PFSK-1 (cell line): ENCODE data around the gene PRKAR1B.

Source experiments
- FOXP2 ChIP-seq: optimal IDR thresholded peaks from 2 replicates; pipeline ENCODE3; 2011; ENCODE audit warnings: borderline replicate concordance, control low read depth, inconsistent platforms; ENCODE audit not compliant: insufficient read depth; ENCODE audit errors: extremely low read length, extremely low read depth
- POLR2AphosphoS5 ChIP-seq: IDR thresholded peaks from 2 replicates; pipeline ENCODE4 v1.6.1; 2012; ENCODE audit warnings: low read depth, mild to moderate bottlenecking, control low read depth, low read length, moderate library complexity
- REST ChIP-seq, 2 experiments: IDR thresholded peaks; 2 replicates each; pipeline versions ENCODE4 v1.6.1 to v1.8.0; 2011 to 2012; ENCODE audit warnings: low read depth in 2 of 2, low read length in 2 of 2, control low read depth in 1 of 2, inconsistent platforms in 1 of 2, mild to moderate bottlenecking in 1 of 2, moderate library complexity in 1 of 2; ENCODE audit not compliant: insufficient read depth in 1 of 2
- SIN3A ChIP-seq: IDR thresholded peaks from 2 replicates; pipeline ENCODE4 v1.6.1; 2012; ENCODE audit warnings: mild to moderate bottlenecking, low read length, moderate library complexity, borderline replicate concordance; ENCODE audit not compliant: insufficient read depth
- TAF1 ChIP-seq: IDR thresholded peaks from 2 replicates; pipeline ENCODE4 v1.6.1; 2012; ENCODE audit warnings: low read length, control low read depth, borderline replicate concordance; ENCODE audit not compliant: insufficient read depth

- no peak for TF ChIP-seq POLR2AphosphoS5
- TF ChIP-seq REST (IDR thresholded peaks at IDR 0.05; ENCODE audit: insufficient read depth in 1 of 2, low read depth in 2 of 2, low read length in 2 of 2) = no peak
- TF ChIP-seq TAF1 = no peak
- no peak for TF ChIP-seq SIN3A
- no peak for TF ChIP-seq FOXP2
These were observed 132.0 kb downstream of the PRKAR1B start for GRCh38 chr7:594920-595620.
